Astrocyte of the spinal cord (primary cell): ENCODE measurements around the gene PRR15L.

Source experiments
- DNase-seq: peaks from one replicate; pipeline ENCODE4 v3.0.0; 2011; ENCODE audit warnings: low read depth, low spot score
- H3K4me3 ChIP-seq: 2 replicates; pipeline ENCODE4 v1.5.1; 2011; ENCODE audit warnings: low read depth, mild to moderate bottlenecking, low read length, moderate library complexity
- in situ Hi-C: cut with HindIII; loops from 2 replicates; pipeline ENCODE4 v1.10.0; 2017; ENCODE audit warnings: low sequenced_read_pairs
- TF ChIP-seq, protein P1 (sequence below): IDR thresholded peaks from 2 replicates; pipeline ENCODE4 v1.5.1; 2012; ENCODE audit warnings: low read depth, mild to moderate bottlenecking, low read length, inconsistent platforms

PRR15L gene

DNA sequence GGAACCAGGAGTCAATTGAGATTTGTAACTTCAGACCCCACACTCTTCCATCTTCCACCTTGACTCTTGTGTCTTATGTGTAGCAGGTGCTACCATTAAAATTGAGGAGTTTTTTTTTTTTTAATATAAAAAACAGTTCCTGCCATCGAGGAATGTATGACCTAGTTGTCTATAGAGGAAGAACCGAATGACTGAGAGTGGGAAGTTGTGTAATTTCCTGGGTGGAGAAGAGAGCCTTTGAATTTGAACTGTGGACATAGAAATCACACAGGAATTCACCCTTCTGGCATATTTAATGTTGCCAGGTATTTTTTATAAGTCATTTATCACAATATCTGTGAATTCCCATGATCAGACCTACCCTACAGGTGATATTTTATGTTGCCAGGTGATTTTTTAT is 39.7 kb downstream of the PRR15L start:
- TF ChIP-seq, protein P1, sequence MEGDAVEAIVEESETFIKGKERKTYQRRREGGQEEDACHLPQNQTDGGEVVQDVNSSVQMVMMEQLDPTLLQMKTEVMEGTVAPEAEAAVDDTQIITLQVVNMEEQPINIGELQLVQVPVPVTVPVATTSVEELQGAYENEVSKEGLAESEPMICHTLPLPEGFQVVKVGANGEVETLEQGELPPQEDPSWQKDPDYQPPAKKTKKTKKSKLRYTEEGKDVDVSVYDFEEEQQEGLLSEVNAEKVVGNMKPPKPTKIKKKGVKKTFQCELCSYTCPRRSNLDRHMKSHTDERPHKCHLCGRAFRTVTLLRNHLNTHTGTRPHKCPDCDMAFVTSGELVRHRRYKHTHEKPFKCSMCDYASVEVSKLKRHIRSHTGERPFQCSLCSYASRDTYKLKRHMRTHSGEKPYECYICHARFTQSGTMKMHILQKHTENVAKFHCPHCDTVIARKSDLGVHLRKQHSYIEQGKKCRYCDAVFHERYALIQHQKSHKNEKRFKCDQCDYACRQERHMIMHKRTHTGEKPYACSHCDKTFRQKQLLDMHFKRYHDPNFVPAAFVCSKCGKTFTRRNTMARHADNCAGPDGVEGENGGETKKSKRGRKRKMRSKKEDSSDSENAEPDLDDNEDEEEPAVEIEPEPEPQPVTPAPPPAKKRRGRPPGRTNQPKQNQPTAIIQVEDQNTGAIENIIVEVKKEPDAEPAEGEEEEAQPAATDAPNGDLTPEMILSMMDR, result no peak
- H3K4me3 ChIP-seq, result no peak overlapping the region
- DNase-seq, result no peak
- in situ Hi-C loops, result no loop called here

- no peak for DNase-seq
- TF ChIP-seq, protein P1, result no peak
- no peak overlapping the region for H3K4me3 ChIP-seq
- in situ Hi-C loops, result no loop called here
Measured at GRCh38 chr17:47917581-47917980, 40.1 kb downstream of the PRR15L start.

GRCh38 chr17:47916489-47917208 is 41.0 kb downstream of the PRR15L start:
- in situ Hi-C loops, result no loop called here
- H3K4me3 ChIP-seq, result no peak overlapping the region
- TF ChIP-seq, protein P1, result no peak
- no peak for DNase-seq

DNA sequence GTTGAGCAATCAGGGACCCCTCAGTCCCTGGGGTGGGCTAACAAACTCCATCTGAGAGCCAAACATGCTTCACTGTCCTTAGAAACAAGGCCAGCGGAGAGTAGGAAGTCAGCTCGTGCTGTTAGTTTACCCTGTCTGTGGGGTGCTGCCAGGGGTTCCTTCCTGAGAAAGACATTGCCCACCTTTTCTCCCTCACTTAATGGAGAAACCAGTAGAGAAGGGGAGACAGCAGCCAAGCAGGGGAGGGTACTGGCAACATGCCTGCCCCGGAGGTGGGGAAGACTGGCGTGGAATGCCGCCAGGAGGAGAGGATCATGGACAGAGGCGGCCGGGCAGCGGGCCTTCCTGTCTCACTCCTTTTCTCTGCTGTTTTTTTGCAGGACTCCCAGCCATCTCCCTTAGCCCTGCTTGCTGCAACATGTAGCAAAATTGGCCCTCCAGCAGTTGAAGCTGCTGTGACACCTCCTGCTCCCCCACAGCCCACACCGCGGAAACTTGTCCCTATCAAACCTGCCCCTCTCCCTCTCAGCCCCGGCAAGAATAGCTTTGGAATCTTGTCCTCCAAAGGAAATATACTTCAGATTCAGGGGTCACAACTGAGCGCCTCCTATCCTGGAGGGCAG is 41.8 kb downstream of the PRR15L start:
- H3K4me3 ChIP-seq, result no peak overlapping the region
- in situ Hi-C loops, result no loop called here
- TF ChIP-seq, protein P1, result no peak
- no peak for DNase-seq

GRCh38 chr17:47914306-47914948 is 43.3 kb downstream of the PRR15L start:
- TF ChIP-seq, protein P1, result no peak
- H3K4me3 ChIP-seq, result no peak overlapping the region
- no peak for DNase-seq
- in situ Hi-C loops, result no loop called here

- in situ Hi-C loops, result no loop called here
- TF ChIP-seq, protein P1, result no peak
- no peak for DNase-seq
- H3K4me3 ChIP-seq, result no peak overlapping the region
Measured at GRCh38 chr17:47913050-47913449, 44.6 kb downstream of the PRR15L start.
